Hippocampal formation (tissue), 2 donors: ENCODE measurements around the gene PTPMT1.
"Not testable (repeated sequence)": the region's sequence is repeated elsewhere in the genome, so short reads cannot be mapped to it uniquely, and the experiment has no call there.

ENCODE experiments used
- DNase-seq, 2 donors: peaks; one replicate each; lab custom pipeline; 2025; lab: John Stamatoyannopoulos, UW

The PTPMT1 gene, protein sequence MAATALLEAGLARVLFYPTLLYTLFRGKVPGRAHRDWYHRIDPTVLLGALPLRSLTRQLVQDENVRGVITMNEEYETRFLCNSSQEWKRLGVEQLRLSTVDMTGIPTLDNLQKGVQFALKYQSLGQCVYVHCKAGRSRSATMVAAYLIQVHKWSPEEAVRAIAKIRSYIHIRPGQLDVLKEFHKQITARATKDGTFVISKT

DNA sequence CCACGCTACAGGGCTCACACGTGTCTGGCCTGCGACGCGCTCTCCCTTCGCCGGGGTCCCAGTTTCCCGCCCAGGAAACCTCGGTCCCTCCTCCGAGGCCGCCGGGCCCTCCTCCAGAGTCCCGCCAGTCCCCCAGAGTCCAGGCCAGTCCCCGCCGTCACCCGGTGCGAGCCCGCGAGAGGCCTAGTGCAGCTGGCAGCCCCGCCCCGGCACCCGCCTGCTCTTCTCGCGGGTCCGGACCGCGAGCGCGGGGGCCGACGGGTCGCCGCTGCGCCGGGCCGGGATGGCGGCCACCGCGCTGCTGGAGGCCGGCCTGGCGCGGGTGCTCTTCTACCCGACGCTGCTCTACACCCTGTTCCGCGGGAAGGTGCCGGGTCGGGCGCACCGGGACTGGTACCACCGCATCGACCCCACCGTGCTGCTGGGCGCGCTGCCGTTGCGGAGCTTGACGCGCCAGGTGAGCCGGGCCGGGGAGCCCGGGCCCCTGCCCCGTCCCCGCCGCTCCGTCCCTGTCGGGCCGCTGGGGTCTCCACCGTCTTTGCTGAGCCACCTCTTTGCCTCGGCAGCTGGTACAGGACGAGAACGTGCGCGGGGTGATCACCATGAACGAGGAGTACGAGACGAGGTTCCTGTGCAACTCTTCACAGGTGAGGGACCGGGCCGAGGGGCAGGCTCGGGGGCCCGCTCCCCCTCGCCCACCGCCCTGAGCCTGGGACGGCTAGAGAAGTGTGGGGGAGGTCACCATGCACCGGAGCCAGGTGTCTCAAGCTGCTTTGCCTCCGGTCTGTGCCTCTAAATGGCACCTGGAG, at the start of gene PTPMT1:
PTPMT1 (plus strand) TSS at position 260 of the 809 bp plus-strand sequence; CDS start at position 284, 24 bp downstream.
- peak; percentile 20 to 40 for DNase-seq

DNA sequence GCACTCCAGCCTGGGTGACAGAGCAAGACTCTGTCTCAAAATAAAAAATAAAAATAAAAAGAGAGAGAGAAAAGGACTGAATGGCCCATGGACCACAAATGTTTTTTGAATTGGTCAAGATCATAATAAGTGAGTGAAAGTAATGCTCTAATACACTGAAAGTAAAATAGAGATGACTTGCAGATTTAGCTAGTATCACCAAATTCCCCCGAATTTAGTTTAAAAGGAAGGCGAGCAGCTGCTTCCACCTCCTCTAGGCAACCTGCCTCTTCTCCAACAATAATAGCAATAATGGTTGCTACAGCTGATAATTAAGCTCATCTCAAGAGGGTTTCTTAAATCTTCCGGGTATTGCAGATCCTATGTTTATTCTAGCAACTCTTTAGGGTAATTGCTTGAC, 49.2 kb upstream of the PTPMT1 start:
- no peak for DNase-seq

DNA sequence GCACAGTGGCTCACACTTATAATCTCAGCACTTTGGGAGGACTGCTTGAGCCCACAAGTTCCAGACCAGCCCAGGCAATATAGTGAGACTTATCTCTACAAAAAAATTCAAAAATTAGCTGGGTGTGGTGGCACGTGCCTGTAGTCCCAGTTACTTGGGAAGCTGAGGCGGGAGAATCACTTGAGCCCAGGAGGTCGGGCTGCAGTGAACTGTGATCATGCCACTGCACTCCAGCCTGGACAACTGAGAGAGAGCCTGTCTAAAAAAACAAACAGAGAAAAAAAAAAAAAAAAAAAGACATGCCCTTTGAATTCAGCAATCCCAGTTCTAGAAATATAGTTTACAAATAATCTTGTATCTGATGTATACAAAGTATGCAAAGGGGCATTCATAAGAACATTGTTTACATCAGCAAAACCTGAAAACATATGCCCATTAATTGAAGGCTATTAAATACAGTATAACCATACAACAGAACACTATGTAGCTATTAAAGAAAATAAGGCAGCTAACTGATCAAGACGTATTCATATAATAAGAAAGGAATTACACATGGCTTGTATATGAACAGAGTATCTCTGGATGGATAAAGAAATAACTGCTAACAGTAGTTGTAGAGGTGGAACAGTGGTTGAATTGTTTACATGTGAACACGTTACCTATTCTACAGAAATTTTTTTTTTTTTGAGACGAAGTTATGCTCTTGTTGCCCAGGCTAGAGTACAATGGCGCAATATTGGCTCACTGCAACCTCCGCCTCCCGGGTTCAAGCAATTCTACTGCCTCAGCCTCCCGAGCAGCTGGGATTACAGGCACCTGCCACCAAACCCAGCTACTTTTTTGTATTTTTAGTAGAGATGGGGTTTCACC, 48.2 kb upstream of the PTPMT1 start:
- DNase-seq, result no peak

DNA sequence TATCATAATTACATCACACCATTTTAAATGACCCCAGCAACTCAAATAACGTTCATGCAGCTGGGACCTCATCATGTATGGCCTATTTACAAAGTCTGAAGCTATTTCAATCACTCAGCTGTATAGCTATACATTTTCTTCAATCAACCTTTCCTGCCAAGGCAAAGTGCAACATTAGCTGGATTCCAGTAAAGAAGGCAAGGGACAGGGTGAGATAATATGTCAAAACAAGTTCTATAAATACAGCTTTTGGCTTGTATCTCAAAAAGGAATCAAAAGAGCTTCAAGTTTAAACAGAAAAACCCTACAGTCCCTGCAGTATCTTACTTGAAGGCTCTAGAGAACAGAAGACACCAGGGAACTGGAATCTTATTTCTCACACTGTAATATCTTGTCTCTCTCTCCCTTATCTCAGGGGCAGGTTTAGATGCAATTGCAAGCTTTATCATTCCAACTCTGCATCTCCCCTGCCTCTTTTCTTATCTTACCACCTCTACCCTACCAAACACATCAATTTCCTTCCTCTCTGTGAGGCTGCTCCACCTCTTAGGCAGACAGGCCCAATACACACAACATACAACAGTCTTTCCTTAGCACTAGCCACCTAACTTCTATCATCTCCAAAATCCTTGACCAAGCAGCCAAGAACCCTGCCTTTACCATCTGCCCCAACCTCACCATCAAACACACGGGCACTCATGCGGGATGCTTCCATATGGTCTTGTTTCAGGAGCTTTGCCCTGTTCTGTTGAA, 47.0 kb upstream of the PTPMT1 start:
- no peak for DNase-seq

DNA sequence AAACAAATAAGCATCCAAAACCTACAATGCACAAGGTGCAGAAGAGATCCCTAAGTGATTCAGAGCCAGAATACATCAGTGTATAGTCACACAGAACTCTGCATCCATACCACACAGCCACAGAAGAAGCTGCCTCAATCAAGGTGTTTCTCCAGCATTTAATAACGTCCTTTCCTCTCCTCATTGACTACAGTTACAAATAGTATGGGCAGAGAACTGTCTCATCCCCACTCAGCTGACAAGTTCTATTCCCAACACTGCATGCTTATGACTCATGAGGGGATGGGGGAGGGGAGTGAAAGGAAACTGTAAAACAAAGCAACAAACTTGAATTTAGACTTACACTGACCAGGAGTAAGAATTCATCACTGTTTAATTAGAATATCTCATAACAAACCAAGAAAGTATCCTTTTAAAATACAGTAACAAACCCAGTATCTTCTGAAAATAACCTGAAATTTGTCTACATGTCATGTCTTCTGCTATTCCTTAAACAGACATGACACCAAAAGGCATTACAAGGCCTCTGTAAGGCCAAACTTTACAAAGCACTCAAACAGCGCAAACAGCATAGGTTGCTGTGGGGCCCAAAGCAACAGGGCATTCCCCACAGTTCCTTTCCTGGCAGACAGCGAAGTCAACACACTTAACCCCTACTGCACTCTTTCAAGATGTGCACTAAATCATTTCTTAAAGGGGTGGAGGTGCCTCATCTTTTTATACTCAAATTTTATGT, 41.7 kb upstream of the PTPMT1 start:
- DNase-seq, result no peak

DNA sequence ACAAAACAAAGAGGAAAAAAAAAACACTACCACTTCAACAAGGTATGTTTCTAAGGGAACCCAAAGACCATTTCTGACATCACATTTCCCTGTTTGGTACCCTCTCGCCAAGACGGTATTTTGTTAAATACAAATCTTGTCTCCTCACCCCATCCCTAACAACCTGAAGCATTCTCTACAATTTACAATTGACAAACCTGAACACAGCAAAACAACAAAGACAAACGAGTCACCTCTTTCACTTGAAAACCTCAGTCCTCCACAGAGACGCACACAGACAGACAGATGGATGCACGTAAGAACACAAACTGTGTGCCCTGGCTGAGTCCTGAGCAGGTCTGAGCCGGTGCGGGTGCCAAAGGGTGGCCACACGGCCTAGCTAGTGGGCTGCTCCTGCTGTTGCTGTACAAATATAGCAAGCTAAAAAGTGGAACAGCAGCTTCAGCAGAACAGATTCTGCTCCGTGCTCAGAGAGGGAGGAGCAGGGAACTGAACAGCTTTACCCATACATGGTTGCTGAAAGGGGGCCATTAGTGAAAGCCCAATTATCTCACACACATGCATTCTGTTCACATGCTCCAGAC, 41.0 kb upstream of the PTPMT1 start:
- peak; percentile 27 to 61 for DNase-seq

DNA sequence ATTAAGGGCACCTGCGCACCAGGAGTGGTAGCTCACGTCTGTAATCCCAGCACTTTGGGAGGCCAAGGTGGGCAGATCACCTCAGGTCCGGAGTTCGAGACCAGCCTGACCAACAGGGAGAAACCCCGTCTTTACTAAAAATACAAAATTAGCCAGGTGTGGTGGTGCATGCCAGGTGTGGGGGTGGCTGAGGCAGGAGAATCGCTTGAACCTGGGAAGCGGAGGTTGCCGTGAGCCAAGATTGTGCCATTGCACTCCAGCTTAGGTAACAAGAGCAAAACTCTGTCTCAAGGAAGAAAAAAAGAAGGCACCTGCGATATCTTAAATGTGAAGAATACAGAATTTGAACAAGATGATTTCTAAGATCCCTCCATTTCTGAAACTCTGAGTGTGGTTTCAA, 39.4 kb upstream of the PTPMT1 start:
- not testable (repeated sequence) for DNase-seq

DNA sequence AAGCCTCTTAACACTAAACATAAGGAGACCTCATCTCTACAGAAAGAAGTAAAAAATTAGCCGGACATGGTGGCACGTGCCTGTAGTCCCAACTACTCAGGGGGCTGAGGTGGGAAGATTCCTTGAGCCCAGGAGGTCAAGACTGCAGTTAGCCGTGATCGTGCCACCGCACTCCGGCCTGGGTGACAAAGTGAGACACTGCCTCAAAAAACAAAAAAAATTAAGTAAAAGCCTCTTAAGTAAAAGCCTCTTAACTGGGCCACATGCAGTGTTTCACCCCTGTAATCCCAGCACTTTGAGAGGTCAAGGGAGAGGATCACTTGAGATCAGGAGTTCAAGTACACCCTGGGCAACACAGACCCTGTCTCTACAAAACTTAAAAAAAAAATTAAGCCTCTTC, 38.2 kb upstream of the PTPMT1 start:
- no peak for DNase-seq

DNA sequence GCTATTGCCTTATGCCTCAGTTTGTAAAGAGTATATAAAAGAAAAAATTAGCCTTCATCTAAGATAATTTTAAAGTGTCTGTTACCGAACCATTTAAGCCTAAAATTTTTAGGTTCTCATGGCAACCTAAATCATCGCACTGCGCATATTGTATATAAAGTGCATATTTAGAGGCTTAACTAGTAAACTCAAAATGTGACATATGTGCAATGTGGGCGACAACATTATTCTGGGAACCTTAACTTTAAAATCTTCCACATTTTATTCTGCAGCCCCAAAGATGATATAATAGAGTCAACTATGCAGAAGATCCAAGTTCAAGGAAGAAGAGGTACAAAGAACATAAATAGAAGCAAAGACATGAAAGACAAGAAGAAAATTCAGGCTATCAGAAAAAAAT, 35.4 kb upstream of the PTPMT1 start:
- no peak for DNase-seq

DNA sequence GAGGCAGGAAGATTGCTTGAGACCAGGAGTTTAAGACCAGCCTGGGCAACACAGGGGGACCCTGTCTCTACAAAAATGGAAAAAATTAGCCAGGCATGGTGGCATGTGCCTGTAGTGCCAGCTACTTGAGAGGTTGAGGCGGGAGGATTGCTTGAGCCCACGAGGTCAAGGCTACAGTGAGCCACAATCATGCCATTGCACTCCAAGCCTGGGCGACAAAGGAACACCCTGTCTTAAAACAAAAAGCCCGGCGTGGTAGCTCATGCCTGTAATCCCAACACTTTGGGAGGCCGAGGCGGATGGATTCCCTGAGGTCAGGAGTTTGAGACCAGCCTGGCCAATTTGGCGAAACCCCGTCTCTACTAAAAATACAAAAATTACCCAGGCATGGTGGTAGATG, 34.7 kb upstream of the PTPMT1 start:
- DNase-seq, result not testable (repeated sequence)

DNA sequence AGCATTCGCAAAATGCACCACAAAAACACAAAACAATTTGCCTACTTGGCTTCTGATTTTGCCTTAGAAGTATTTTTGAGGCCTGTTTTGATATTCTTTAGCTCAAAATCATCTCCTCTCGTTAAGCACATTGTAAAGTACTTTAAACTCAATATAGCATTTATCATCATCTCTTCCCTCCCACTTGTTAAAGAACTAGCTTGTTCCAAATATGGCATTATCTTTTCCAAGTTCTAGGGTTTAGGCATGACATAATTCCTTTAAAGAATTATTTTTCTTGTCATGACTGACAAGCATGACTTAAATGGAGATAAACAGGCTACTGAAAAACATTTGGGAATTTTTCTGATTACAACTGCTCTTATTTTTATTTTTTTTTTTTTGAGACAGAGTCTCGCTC, 33.7 kb upstream of the PTPMT1 start:
- DNase-seq, result no peak

DNA sequence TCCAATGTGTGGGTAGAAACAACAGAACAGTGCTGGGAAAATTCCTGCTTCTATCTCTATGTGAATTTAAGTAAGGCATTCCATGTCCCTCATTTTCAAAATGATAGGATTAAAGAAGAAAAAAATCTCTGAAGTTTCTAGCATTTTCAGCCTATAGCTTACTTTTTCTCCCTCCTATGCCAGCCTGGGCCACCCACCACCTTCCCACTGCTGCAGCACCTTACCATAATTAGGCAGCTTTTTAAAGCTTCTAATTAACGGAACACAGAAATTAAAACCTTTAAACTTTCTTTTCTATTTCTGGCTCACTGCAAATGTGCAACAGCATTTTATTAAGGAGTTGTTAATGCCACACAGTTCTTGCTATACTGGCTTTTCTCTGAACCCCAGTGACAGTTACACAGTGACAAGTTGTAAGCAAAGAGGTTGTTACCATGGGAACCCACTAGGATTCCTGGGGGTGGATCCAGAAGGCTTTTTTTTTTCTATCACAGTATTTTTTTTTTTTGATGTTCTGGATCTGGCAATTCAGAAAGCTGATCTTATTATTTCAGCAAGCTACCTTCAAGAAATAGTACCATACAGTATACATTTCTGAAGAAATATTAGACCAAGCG, 32.7 kb upstream of the PTPMT1 start:
- peak in 1 of 2 donors; percentile 36 for DNase-seq

DNA sequence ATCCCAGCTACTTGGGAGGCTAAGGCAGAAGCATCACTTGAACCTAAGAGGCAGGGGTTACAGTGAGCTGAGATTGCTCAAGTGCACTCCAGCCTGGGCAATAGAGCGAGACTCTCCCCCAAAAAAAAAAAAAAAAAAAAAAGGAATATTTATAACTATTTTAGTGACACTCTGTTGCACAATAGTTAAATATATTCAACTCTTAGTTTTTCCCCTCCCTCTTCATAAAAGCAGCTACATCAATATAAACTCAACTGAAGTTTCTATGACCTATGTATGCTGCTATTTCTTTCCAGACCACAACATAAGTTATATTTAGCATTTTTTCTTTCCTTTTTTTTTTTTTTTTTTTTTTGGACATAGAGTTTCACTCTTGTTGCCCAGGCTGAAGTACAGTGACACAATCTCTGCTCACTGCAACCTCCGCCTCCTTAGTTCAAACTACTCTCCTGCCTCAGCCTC, 31.7 kb upstream of the PTPMT1 start:
- no peak for DNase-seq

DNA sequence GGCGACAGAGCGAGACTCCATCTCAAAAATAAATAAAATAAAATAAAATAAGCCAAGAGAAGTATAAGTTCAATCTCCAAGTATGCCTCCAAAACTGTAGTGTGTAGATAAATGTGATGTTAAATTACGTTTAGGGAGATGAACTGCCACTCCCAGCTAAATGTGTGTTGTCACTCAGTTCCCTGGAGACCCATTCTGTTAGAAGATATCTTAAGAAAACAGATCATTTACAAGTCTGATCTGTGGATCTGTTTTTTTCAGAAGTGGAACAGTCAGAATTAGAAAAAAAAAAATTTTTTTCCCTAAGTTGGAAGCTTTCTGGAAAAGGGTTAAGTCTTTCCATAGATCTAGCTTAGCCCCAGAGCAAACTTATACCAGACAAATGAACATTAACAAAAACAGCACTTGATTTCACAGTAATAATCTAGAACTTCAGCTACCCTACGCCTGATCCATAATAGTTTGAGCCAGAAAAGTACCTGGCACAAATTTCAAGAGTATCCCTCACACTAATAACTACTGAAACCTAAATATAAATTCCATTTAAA, 30.6 kb upstream of the PTPMT1 start:
- no peak for DNase-seq

DNA sequence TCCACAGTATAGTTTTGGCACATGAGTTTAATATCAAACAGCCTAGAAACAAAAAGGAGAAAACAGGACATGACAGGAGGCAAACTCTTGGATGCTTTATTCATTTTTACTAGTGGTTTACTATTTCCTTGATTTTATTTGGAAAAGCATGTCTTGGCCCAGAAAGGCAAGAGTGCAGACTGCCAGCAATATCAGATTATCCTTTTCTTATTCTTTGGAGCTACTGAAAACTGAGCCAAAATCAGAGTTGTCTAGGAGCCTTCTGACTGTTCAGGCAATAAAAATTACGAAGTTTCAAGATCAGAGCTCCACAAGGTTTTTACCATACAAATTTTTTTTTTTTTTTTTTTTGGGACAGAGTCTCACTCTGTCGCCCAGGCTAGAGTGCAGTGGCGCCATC, 28.5 kb upstream of the PTPMT1 start:
- DNase-seq, result no peak

DNA sequence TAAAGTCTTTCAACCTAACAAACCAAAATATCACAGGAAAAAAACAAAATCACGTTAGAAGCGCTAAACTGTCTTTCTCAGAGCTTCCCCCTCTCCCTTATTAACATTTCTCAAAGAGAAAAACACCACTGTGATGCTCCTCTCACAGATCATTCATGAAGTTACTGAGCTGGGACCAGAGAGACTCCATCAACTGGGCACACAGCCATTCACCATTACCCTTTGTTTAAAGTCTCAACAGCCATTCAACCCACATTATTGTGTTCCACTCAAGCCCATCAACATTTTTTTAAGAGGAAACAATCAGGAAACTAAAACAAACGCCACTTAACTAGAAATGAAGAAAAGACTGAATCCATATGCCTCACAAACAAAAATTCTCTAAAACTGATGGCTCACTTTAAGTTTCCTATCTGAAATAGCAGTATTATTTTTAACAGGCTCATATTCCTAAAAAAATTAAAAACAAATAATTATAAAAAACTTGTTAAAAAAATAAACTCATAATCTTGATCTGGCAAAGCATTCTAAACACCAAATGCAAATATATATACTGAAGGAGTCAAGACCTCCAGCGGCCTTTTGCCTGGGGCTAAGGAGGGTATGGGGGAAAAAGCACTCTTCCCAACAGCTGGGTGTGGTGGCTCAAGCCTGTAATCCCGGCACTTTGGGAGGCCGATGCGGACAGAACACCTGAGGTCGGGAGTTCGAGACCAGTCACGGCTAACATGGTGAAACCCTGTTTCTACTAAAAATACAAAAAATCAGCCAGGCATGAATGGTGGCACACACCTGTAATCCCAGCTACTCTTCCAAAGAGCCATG, 26.4 kb upstream of the PTPMT1 start:
- peak; percentile 17 to 58 for DNase-seq

DNA sequence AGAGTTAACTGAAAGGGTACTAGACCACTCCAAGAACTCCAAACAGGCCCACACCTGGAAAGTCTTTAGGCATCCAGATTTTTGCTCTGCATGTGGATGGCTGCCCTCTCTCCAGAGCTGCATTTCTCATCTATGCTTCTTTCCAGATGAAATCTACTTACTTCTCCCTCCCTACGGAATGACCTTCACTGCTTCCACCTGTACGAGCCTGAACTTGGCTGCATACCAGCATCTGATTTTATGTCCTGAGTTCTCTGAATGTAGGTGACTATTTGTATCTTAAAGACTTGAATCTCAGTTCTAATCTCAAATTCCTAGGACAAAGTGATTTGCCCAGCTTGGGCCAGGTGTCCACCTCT, 25.7 kb upstream of the PTPMT1 start:
- DNase-seq, result no peak

DNA sequence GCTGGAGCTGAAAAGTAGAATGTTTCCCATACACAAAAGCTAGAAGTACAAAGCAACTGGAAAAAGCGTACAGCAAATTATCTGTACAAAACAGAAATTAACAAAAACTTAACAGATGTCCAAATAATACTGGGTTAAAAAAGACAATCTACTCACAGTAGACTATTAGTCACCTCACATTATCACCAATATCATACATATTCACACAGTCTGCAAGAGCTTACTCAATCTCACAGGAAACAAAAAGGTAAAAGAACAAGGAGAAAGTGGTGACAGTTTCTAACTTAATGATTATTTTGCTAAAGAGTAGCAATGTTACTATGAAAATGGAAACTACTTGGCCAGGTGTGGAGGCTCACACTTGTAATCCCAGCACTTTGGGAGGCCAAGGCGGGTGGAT, 24.3 kb upstream of the PTPMT1 start:
- no peak for DNase-seq

DNA sequence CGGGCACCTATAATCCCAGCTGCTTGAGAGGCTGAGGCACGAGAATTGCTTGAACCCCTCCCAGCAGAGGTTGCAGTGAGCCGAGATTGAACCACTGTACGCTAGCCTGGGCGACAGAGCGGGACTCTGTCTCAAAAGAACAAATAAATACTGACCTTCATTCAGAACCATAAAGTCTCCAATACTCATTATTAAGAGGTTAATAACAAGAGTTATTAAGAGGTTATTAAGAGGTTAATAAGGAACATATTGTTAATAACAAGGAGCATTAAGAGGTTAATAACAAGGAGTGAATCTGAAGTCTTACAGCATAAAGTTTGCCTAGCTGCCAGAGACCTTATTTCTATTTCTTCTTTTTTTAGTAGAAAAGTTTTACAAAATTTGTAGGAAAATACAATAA, 20.1 kb upstream of the PTPMT1 start:
- DNase-seq, result no peak
